ENCODE data around the gene RALGAPA2.

DNA sequence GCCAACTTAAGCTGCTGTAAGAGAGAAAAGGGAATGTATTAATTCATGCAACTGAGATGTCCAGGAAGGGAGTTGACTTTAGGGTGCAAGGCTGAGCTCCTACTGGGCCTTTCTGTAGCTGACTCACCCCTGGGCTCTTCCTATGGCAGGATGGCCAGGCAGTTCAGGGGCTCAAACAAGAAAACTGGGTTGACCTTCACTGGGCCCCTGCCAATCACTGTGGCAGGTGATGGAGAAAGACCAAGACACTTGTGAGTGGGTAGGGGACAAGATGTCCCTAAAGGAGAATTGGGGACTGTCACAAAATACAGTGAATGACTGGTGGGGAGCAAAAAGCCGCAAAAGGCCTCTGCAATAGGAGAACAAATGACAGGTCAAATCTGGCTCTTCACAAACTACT lies 21.5 kb upstream of the RALGAPA2 start:
- no peak for TF ChIP-seq POLR2A (IDR thresholded peaks at IDR 0.05)
- TF ChIP-seq CTCF (IDR thresholded peaks at IDR 0.05), result no peak

Data from testis (tissue), 2 donors.